HCT116 (cell line): ENCODE data around the gene PACSIN2. TPM values are rescaled to one million over a fixed set of nuclear protein-coding genes. Genes with fewer than 3 reads are reported as not detected.

ENCODE experiments used
- ATAC-seq: fragments of 200-7000 bp; cut with Tn5 transposase; 2 replicates; pipeline ENCODE4 v1.9.1; 2020; ENCODE audit warnings: mild to moderate bottlenecking, moderate library complexity
- BruUV-seq: library from RNA; stranded (reverse); fragments of 400-500 nt; replicated peaks from 2 replicates; lab custom pipeline; 2021; lab: Mats Ljungman, UMichigan
- CTCF ChIA-PET: fragments of 300-600 bp; sonication (Branson Sonifier 250); formaldehyde crosslinking; loops from one replicate; lab custom pipeline; 2021; ENCODE audit warnings: antibody characterized with exemption; lab: Charles Lee
- POLR2A ChIA-PET: fragments of 300-600, 350-600 bp; sonication (Branson Sonifier 250); formaldehyde crosslinking; loops from one replicate; lab custom pipeline; 2021; ENCODE audit warnings: antibody characterized with exemption; lab: Charles Lee
- RAD21 ChIA-PET, 2 experiments: fragments of 300-600 bp; sonication (Branson Sonifier 250); formaldehyde crosslinking; loops; one replicate each; lab custom pipeline; 2023; ENCODE audit warnings: low total read pairs in 2 of 2; ENCODE audit not compliant: uncharacterized antibody in 2 of 2, unreplicated experiment in 2 of 2, low non-redundant PET in 1 of 2; lab: Charles Lee
- DNase-seq: peaks from one replicate; pipeline ENCODE4 v3.0.0-alpha.2; 2010; ENCODE audit warnings: low read depth, low spot score
- H2AFZ ChIP-seq: fragments of 200-600 bp; shearing (Covaris generic), sonication (generic); 2 replicates; pipeline ENCODE4 v1.6.1; 2017; ENCODE audit warnings: low read depth, mixed run types, mixed read lengths, antibody characterized with exemption, low read length; ENCODE audit not compliant: poor library complexity, severe bottlenecking
- H3K27ac ChIP-seq: 2 replicates; pipeline ENCODE4 v1.5.1; 2012; ENCODE audit warnings: low read depth, low read length
- H3K27me3 ChIP-seq: fragments of 200-600 bp; sonication (generic); 2 replicates; pipeline ENCODE4 v1.6.1; 2016; ENCODE audit warnings: mixed run types, low read length, mixed read lengths; ENCODE audit not compliant: insufficient read depth
- H3K36me3 ChIP-seq, 2 experiments: fragments of 200-500 bp in 1 of 2; fragments of 200-600 bp in 1 of 2; sonication (Bioruptor generic) in 1 of 2; sonication (generic) in 1 of 2; 2 replicates each; pipeline versions ENCODE4 v1.5.1 to v1.6.1; 2014 to 2016; ENCODE audit warnings: low read length in 2 of 2, inconsistent platforms in 1 of 2, mixed read lengths in 1 of 2, mixed run types in 1 of 2; ENCODE audit not compliant: insufficient read depth in 2 of 2, control insufficient read depth in 1 of 2
- H3K4me1 ChIP-seq, 2 experiments: fragments of 200-600 bp in 1 of 2; sonication (generic) in 1 of 2; 2 replicates each; pipeline versions ENCODE4 v1.5.1 to v1.6.1; 2012 to 2017; ENCODE audit warnings: low read length in 2 of 2, inconsistent platforms in 1 of 2, mild to moderate bottlenecking in 1 of 2, mixed read lengths in 1 of 2, mixed run types in 1 of 2, moderate library complexity in 1 of 2; ENCODE audit not compliant: insufficient read depth in 2 of 2, control insufficient read depth in 1 of 2
- H3K4me2 ChIP-seq: fragments of 200-600 bp; sonication (generic); 2 replicates; pipeline ENCODE4 v1.6.1; 2017; ENCODE audit warnings: mixed run types, low read length, mixed read lengths
- H3K4me3 ChIP-seq, 2 experiments: fragments of 200-600 bp in 1 of 2; sonication (generic) in 1 of 2; replicated peaks in 1 of 2; 2 replicates each; pipeline ENCODE4 v1.5.1; 2011 to 2016; ENCODE audit warnings: low read length in 2 of 2, control low read depth in 1 of 2, low read depth in 1 of 2, mild to moderate bottlenecking in 1 of 2, mixed read lengths in 1 of 2, mixed run types in 1 of 2
- H3K79me2 ChIP-seq: fragments of 200-600 bp; sonication (generic); 2 replicates; pipeline ENCODE4 v1.6.1; 2017; ENCODE audit warnings: mild to moderate bottlenecking, mixed run types, low read length, moderate library complexity, mixed read lengths; ENCODE audit not compliant: insufficient read depth
- H3K9ac ChIP-seq: fragments of 200-600 bp; sonication (generic); 2 replicates; pipeline ENCODE4 v1.6.1; 2016; ENCODE audit warnings: low read length, mixed read lengths
- H3K9me2 ChIP-seq: fragments of 200-600 bp; sonication (generic), shearing (Covaris generic); 2 replicates; pipeline ENCODE4 v1.6.1; 2017; ENCODE audit warnings: mixed run types, mild to moderate bottlenecking, moderate library complexity; ENCODE audit not compliant: insufficient read depth
- H3K9me3 ChIP-seq, 2 experiments: fragments of 200-500 bp in 1 of 2; fragments of 200-600 bp in 1 of 2; sonication (Bioruptor generic) in 1 of 2; sonication (generic) in 1 of 2; 2 replicates each; pipeline ENCODE4 v1.6.1; 2014 to 2017; ENCODE audit warnings: low read length in 2 of 2, mixed read lengths in 2 of 2, inconsistent platforms in 1 of 2, low read depth in 1 of 2, mild to moderate bottlenecking in 1 of 2, mixed run types in 1 of 2, moderate library complexity in 1 of 2; ENCODE audit not compliant: control insufficient read depth in 1 of 2, insufficient read depth in 1 of 2
- H4K20me1 ChIP-seq: fragments of 200-600 bp; sonication (generic), shearing (Covaris generic); 2 replicates; pipeline ENCODE4 v1.6.1; 2017; ENCODE audit warnings: mixed run types, mild to moderate bottlenecking, moderate library complexity; ENCODE audit not compliant: insufficient read depth
- CEBPB ChIP-seq: IDR thresholded peaks from 2 replicates; pipeline ENCODE4 v1.6.1; 2012; ENCODE audit warnings: low read depth
- EGR1 ChIP-seq: IDR thresholded peaks from 2 replicates; pipeline ENCODE4 v1.6.1; 2012; ENCODE audit warnings: low read depth
- EZH2 ChIP-seq: fragments of 200-600 bp; sonication (generic); IDR thresholded peaks from 2 replicates; pipeline ENCODE4 v1.6.1; 2017; ENCODE audit warnings: antibody characterized with exemption, mixed run types
- EZH2phosphoT487 ChIP-seq: fragments of 200-600 bp; IDR thresholded peaks from 2 replicates; pipeline ENCODE4 v1.6.1; 2018; ENCODE audit warnings: antibody characterized with exemption, borderline replicate concordance
- FOSL1 ChIP-seq: IDR thresholded peaks from 2 replicates; pipeline ENCODE4 v1.6.1; 2012; ENCODE audit warnings: low read depth
- JUND ChIP-seq: IDR thresholded peaks from 2 replicates; pipeline ENCODE4 v1.6.1; 2012
- POLR2A ChIP-seq: IDR thresholded peaks from 2 replicates; pipeline ENCODE4 v1.7.0; 2011; ENCODE audit warnings: borderline replicate concordance; ENCODE audit not compliant: insufficient read depth, insufficient read length; ENCODE audit errors: extremely low read depth
- RAD21 ChIP-seq: IDR thresholded peaks from 2 replicates; pipeline ENCODE4 v1.6.1; 2012; ENCODE audit warnings: low read depth, mild to moderate bottlenecking
- SIN3A ChIP-seq: IDR thresholded peaks from 2 replicates; pipeline ENCODE4 v1.6.1; 2012; ENCODE audit warnings: low read depth
- SP1 ChIP-seq: IDR thresholded peaks from 2 replicates; pipeline ENCODE4 v1.6.1; 2012; ENCODE audit warnings: low read depth
- SRF ChIP-seq: IDR thresholded peaks from 2 replicates; pipeline ENCODE4 v1.6.1; 2012; ENCODE audit warnings: low read depth
- TCF7L2 ChIP-seq: IDR thresholded peaks from 2 replicates; pipeline ENCODE4 v1.7.0; 2011; ENCODE audit warnings: borderline replicate concordance, inconsistent platforms; ENCODE audit not compliant: insufficient read depth, insufficient read length; ENCODE audit errors: extremely low read depth
- YY1 ChIP-seq: IDR thresholded peaks from 2 replicates; pipeline ENCODE4 v1.6.1; 2011; ENCODE audit warnings: low read length, low read depth, moderate library complexity, mild to moderate bottlenecking; ENCODE audit not compliant: insufficient replicate concordance; ENCODE audit errors: extremely low read depth
- ZFX ChIP-seq: fragments of 450-650 bp; IDR thresholded peaks from 2 replicates; pipeline ENCODE4 v1.6.1; 2017
- intact Hi-C: fragments of 100-400 bp; cut with micrococcal nuclease; formaldehyde crosslinking; loops from 2 replicates; pipeline ENCODE4 v1.10.0; 2022
- total RNA-seq: library from RNA; stranded (reverse); gene quantifications from one replicate; pipeline ENCODE4 v1.2.1, GENCODE V29; 2021; ENCODE audit not compliant: unreplicated experiment
- TF ChIP-seq, protein P1 (sequence below): IDR thresholded peaks from 2 replicates; pipeline ENCODE4 v1.6.1; 2012; ENCODE audit warnings: low read depth
- TF ChIP-seq, protein P2 (sequence below): IDR thresholded peaks from 2 replicates; pipeline ENCODE4 v1.6.1; 2012
- TF ChIP-seq, protein P3 (sequence below), 3 experiments: fragments of 200-600 bp in 1 of 3; sonication (generic) in 1 of 3; IDR thresholded peaks in 2 of 3; conservative IDR thresholded peaks in 1 of 3; 2 replicates each; pipeline ENCODE4 v1.5.1; 2012 to 2017; ENCODE audit warnings: low read depth in 2 of 3, low read length in 2 of 3, antibody characterized with exemption in 1 of 3, borderline replicate concordance in 1 of 3, control low read depth in 1 of 3, mild to moderate bottlenecking in 1 of 3, mixed read lengths in 1 of 3, mixed run types in 1 of 3, moderate library complexity in 1 of 3; ENCODE audit not compliant: insufficient read depth in 1 of 3

The PACSIN2 gene
- total RNA-seq, 1 experiment from 2014 or later: 48.2 TPM

DNA sequence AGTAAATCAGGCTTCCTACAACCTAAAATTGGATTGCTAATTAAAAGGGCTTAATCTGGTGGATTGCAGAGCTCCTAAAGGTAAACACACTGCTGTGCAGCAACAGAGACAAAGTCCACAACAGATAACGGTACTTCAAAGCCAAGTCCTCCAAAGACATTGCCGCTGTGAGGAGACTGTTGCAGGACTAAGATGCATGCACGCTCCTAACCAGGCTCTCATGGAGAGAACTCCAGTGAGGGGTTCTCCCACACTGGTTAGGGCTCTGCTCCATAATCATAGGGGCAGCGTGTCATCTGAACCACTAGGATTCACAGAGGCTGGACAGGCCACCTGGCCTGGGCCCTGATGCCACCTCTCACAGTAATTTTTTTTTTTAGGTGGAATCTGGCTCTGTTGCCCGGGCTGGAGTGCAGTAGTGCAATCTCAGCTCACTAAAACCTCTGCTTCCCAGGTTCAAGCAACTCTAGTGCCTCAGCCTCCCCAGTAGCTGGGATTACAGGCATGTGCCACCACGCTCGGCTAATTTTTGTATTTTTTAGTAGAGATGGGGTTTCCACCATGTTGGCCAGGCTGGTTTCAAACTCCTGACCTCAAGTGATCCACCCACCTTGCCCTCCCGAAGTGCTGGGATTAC is 101.0 kb downstream of the PACSIN2 start:
- DNase-seq (no peak), ATAC-seq (no peak)
- Histone ChIP-seq H3K4me2 (no peak overlapping the region), H4K20me1 (no peaks in the 10 kb centered on the region), H3K9me3 (no peaks in the 10 kb centered on the region), H3K9me2 (no peaks in the 10 kb centered on the region), H2AFZ (no peak overlapping the region), H3K27ac (no peak overlapping the region), H3K4me1 (peaks cover 10 to 18% of the 10 kb centered on the region in 2 experiments), H3K36me3 (peaks cover 0 to 2% of the 10 kb centered on the region in 2 experiments; a peak in 2 of 4 replicates), H3K27me3 (no peaks in the 10 kb centered on the region), H3K9ac (no peak overlapping the region), H3K4me3 (no peak overlapping the region), H3K79me2 (peaks cover 34% of the 10 kb centered on the region)
- ChIA-PET RAD21 (no interaction called here), CTCF (no interaction called here), POLR2A (no interaction called here)
- intact Hi-C loops: no loop called here
- no TSS peak for BruUV-seq
- TF ChIP-seq CEBPB (no peak), JUND (no peak), SRF (no peak), SP1 (no peak), RAD21 (no peak), EZH2phosphoT487 (no peak), EZH2 (no peak), YY1 (no peak), FOSL1 (no peak), TCF7L2 (no peak), ZFX (no peak)

DNA sequence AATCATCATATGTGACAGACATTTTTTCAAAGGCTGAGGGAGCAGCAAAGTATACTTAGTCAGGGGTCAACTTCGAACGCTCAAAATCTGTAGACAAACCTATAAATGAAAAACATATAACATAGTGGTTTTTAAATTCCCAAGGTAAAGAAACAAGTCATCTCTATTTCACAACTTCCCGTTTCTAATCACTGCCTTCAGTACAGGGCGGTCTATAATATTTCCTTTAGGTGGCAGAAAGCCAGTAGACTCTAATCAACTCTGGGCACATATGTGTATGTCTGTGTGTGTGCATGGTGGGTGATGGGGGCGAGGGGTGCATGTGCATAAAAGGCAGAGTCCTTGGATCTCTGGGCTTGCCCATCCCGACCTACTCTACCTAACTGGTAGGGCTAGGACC is 102.9 kb downstream of the PACSIN2 start:
- H3K36me3 ChIP-seq: peaks cover 0 to 2% of the 10 kb centered on the region in 2 experiments; a peak in 2 of 4 replicates
- H3K9me3 ChIP-seq: no peaks in the 10 kb centered on the region
- H3K27ac ChIP-seq: no peak overlapping the region
- no peak overlapping the region for H2AFZ ChIP-seq
- no peaks in the 10 kb centered on the region for H4K20me1 ChIP-seq
- no peaks in the 10 kb centered on the region for H3K9me2 ChIP-seq
- intact Hi-C loops: no loop called here
- RAD21 ChIA-PET: no interaction called here
- POLR2A ChIA-PET: no interaction called here
- CTCF ChIA-PET: no interaction called here
- DNase-seq (no peak), ATAC-seq (no peak)
- H3K4me1 ChIP-seq: peaks cover 0 to 7% of the 10 kb centered on the region in 2 experiments; a peak in 1 of 4 replicates
- H3K27me3 ChIP-seq: no peaks in the 10 kb centered on the region
- peaks cover 21% of the 10 kb centered on the region for H3K79me2 ChIP-seq
- H3K4me3 ChIP-seq: no peak overlapping the region
- no peak overlapping the region for H3K4me2 ChIP-seq
- BruUV-seq: no TSS peak
- no peak overlapping the region for H3K9ac ChIP-seq
- TF ChIP-seq, protein P1, sequence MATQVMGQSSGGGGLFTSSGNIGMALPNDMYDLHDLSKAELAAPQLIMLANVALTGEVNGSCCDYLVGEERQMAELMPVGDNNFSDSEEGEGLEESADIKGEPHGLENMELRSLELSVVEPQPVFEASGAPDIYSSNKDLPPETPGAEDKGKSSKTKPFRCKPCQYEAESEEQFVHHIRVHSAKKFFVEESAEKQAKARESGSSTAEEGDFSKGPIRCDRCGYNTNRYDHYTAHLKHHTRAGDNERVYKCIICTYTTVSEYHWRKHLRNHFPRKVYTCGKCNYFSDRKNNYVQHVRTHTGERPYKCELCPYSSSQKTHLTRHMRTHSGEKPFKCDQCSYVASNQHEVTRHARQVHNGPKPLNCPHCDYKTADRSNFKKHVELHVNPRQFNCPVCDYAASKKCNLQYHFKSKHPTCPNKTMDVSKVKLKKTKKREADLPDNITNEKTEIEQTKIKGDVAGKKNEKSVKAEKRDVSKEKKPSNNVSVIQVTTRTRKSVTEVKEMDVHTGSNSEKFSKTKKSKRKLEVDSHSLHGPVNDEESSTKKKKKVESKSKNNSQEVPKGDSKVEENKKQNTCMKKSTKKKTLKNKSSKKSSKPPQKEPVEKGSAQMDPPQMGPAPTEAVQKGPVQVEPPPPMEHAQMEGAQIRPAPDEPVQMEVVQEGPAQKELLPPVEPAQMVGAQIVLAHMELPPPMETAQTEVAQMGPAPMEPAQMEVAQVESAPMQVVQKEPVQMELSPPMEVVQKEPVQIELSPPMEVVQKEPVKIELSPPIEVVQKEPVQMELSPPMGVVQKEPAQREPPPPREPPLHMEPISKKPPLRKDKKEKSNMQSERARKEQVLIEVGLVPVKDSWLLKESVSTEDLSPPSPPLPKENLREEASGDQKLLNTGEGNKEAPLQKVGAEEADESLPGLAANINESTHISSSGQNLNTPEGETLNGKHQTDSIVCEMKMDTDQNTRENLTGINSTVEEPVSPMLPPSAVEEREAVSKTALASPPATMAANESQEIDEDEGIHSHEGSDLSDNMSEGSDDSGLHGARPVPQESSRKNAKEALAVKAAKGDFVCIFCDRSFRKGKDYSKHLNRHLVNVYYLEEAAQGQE: no peak
- TF ChIP-seq EZH2phosphoT487: no peak
- no peak for TF ChIP-seq SIN3A
- no peak for TF ChIP-seq ZFX
- no peak for TF ChIP-seq EGR1
- TF ChIP-seq SRF: no peak
- TF ChIP-seq, protein P2, sequence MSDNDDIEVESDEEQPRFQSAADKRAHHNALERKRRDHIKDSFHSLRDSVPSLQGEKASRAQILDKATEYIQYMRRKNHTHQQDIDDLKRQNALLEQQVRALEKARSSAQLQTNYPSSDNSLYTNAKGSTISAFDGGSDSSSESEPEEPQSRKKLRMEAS: no peak
- TF ChIP-seq, protein P3, sequence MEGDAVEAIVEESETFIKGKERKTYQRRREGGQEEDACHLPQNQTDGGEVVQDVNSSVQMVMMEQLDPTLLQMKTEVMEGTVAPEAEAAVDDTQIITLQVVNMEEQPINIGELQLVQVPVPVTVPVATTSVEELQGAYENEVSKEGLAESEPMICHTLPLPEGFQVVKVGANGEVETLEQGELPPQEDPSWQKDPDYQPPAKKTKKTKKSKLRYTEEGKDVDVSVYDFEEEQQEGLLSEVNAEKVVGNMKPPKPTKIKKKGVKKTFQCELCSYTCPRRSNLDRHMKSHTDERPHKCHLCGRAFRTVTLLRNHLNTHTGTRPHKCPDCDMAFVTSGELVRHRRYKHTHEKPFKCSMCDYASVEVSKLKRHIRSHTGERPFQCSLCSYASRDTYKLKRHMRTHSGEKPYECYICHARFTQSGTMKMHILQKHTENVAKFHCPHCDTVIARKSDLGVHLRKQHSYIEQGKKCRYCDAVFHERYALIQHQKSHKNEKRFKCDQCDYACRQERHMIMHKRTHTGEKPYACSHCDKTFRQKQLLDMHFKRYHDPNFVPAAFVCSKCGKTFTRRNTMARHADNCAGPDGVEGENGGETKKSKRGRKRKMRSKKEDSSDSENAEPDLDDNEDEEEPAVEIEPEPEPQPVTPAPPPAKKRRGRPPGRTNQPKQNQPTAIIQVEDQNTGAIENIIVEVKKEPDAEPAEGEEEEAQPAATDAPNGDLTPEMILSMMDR (IDR thresholded peaks at IDR 0.05 in 2 of 3, conservative IDR thresholded peaks at IDR 0.05 in 1 of 3; ENCODE audit: borderline replicate concordance in 1 of 3, insufficient read depth in 1 of 3, low read depth in 2 of 3, low read length in 2 of 3): no peak
- TF ChIP-seq POLR2A: no peak
